Endometrium (tissue), 2 donors: Measurements from ENCODE around the gene RESF1.

Experiments used
- FAIRE-seq: peaks from 2 replicates; lab custom pipeline; 2012; peaks lifted over from hg19 to GRCh38; lab: Jason Lieb, UNC
- donor health status: control.
- donor health status: control.

The RESF1 gene

GRCh38 chr12:31961137-31961536 is 1.9 kb downstream of the RESF1 start:
- no peak for FAIRE-seq

- FAIRE-seq: no peak
These were observed 2.9 kb downstream of the RESF1 start for GRCh38 chr12:31962076-31962475.

GRCh38 chr12:31964280-31964679 is 5.1 kb downstream of the RESF1 start:
- FAIRE-seq: no peak

GRCh38 chr12:31965090-31965489 is 5.9 kb downstream of the RESF1 start:
- FAIRE-seq: no peak

- FAIRE-seq: no peak
These were observed 7.5 kb downstream of the RESF1 start for GRCh38 chr12:31966558-31967205.

- no peak for FAIRE-seq
These were observed 8.3 kb downstream of the RESF1 start for GRCh38 chr12:31967539-31967938.

- no peak for FAIRE-seq
These were observed 11.0 kb downstream of the RESF1 start for GRCh38 chr12:31970199-31970598.

- no peak for FAIRE-seq
These were observed 14.6 kb downstream of the RESF1 start for GRCh38 chr12:31973818-31974217.

GRCh38 chr12:31974673-31975072 is 15.5 kb downstream of the RESF1 start:
- no peak for FAIRE-seq

GRCh38 chr12:31984806-31985591 is 25.8 kb downstream of the RESF1 start:
- FAIRE-seq: no peak

GRCh38 chr12:31985832-31986231 is 26.6 kb downstream of the RESF1 start:
- FAIRE-seq: no peak

- no peak for FAIRE-seq
These were observed 30.6 kb downstream of the RESF1 start for GRCh38 chr12:31989571-31990362.

- no peak for FAIRE-seq
These were observed 31.9 kb downstream of the RESF1 start for GRCh38 chr12:31991146-31991545.

GRCh38 chr12:31991815-31992214 is 32.6 kb downstream of the RESF1 start:
- no peak for FAIRE-seq

- FAIRE-seq: no peak
These were observed 40.5 kb downstream of the RESF1 start for GRCh38 chr12:31999692-32000091.

GRCh38 chr12:32000373-32001005 is 41.3 kb downstream of the RESF1 start:
- FAIRE-seq: no peak

GRCh38 chr12:32002848-32003493 is 43.8 kb downstream of the RESF1 start:
- FAIRE-seq: no peak

- no peak for FAIRE-seq
These were observed 44.4 kb downstream of the RESF1 start for GRCh38 chr12:32003654-32004053.

GRCh38 chr12:32005496-32006125 is 46.4 kb downstream of the RESF1 start:
- no peak for FAIRE-seq
